ENCODE results near the gene FAM81B.

GRCh38 chr5:95406426-95407090, 15.4 kb downstream of the FAM81B start:
- TF ChIP-seq POLR2A (IDR thresholded peaks at IDR 0.05; ENCODE audit: low read depth, low read length), result no peak
- no peak for TF ChIP-seq POLR2AphosphoS5 (IDR thresholded peaks at IDR 0.05; ENCODE audit: low read depth, low read length)
- TF ChIP-seq TAF1 (IDR thresholded peaks at IDR 0.05; ENCODE audit: borderline replicate concordance, low read depth, low read length), result no peak
